ENCODE measurements around the gene SCAI. TPM values are rescaled to one million over a fixed set of nuclear protein-coding genes. Genes with fewer than 3 reads are reported as not detected.
A peak's percentile ranks its signal among the peaks of the same experiment; 100 is the strongest.

Gene SCAI
- total RNA-seq, 2 experiments from 2014 or later: 21.5 to 25.0 TPM

DNA sequence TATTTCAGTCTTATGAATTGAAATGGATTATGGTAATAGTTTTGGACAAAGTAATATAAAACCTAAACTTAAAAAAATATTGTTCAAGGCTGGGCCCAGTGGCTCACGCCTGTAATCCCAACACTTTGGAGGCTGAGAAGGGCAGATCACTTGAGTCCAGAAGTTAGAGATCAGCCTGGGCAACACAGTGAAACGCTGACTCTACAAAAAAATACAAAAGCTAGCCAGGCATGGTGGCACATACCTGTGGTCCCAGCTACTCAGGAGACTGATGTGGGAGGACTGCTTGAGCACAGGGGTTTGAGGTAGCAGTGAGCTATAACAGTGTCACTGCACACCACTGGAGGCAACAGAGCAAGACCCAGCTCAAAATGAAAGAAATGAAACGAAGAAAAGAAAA, 81.9 kb downstream of the SCAI start:
- no peak overlapping the region for H3K4me2 ChIP-seq (ENCODE audit: low read length)
- H2AFZ ChIP-seq (ENCODE audit: low read length): no peak overlapping the region
- BruUV-seq (replicated peaks): no TSS peak
- DNase-seq (ENCODE audit: low spot score): no peak
- ChIA-PET CTCF (ENCODE audit: unreplicated experiment) (no interaction called here), POLR2A (interaction anchor here (0.8 to 1.1 kb wide), 2 partner anchors 28 to 1069 kb away, joined by 3 read pairs; no protein-coding TSS in a partner anchor)
- no peak overlapping the region for H3K4me3 ChIP-seq (ENCODE audit: low read depth, low read length, poor library complexity, severe bottlenecking)
- H3K4me1 ChIP-seq (ENCODE audit: insufficient read depth, low read length, poor library complexity, severe bottlenecking): peaks cover 5% of the 10 kb centered on the region
- intact Hi-C loops (cut with micrococcal nuclease; ENCODE audit: unreplicated experiment): no loop called here
- no peaks in the 10 kb centered on the region for H4K20me1 ChIP-seq (ENCODE audit: insufficient read depth, low read length)
- H3K9me2 ChIP-seq (ENCODE audit: insufficient read depth, low read length): no peaks in the 10 kb centered on the region
- TF ChIP-seq, protein P1, sequence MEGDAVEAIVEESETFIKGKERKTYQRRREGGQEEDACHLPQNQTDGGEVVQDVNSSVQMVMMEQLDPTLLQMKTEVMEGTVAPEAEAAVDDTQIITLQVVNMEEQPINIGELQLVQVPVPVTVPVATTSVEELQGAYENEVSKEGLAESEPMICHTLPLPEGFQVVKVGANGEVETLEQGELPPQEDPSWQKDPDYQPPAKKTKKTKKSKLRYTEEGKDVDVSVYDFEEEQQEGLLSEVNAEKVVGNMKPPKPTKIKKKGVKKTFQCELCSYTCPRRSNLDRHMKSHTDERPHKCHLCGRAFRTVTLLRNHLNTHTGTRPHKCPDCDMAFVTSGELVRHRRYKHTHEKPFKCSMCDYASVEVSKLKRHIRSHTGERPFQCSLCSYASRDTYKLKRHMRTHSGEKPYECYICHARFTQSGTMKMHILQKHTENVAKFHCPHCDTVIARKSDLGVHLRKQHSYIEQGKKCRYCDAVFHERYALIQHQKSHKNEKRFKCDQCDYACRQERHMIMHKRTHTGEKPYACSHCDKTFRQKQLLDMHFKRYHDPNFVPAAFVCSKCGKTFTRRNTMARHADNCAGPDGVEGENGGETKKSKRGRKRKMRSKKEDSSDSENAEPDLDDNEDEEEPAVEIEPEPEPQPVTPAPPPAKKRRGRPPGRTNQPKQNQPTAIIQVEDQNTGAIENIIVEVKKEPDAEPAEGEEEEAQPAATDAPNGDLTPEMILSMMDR (conservative IDR thresholded peaks at IDR 0.05; ENCODE audit: low read length): no peak
- TF ChIP-seq EZH2phosphoT487 (IDR thresholded peaks at IDR 0.05; ENCODE audit: borderline replicate concordance, low read depth, low read length): no peak
- peaks cover 10% of the 10 kb centered on the region; the same call in 1 of the 2 replicates for H3K9me3 ChIP-seq (ENCODE audit: low read length)
- no peak overlapping the region for H3K27ac ChIP-seq (ENCODE audit: low read depth, low read length, poor library complexity, severe bottlenecking)
- H3K36me3 ChIP-seq (ENCODE audit: insufficient read depth, low read length): peaks cover 23% of the 10 kb centered on the region; the same call in 1 of the 2 replicates
- H3K79me2 ChIP-seq (ENCODE audit: insufficient read depth, low read depth, low read length): no peaks in the 10 kb centered on the region

DNA sequence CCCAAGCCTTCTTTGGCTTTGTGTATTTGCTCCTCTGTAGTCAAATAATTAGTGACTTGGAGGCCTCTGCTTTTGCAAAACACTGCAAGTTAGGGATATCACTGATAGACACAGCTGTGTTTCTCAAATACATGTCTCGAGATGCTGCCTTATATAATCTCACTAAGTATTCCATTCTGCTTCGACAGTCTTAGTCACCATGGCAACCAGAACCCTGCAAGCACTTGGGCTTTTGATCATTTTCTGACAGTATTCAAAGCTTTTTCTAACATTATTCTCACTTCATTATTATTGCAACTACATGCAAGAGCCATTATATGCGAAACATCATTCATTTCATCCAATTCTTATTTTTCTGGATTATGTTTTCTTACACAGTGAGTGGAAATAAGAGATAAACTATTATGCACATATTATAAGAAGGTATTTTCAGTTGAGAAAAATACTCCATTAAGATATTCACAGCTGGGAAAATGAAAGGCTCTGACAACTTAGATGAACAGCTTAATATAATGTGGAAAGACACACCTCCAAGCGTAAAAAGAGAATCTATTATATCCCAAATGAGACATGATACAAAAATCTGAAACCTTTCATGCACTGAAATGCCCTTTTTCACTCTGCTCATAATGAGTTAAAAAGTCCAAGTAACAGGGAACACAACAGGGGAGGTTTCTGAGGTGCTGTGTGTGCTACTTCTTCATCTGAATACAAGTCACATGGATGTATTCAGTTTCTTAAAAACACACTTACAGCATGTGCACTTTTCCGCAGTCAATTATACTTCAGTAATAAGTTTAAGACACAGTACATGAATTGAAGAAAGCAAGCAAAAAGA, 93.9 kb downstream of the SCAI start:
- H3K9me3 ChIP-seq (ENCODE audit: low read length): no peaks in the 10 kb centered on the region
- H3K4me1 ChIP-seq (ENCODE audit: insufficient read depth, low read length, poor library complexity, severe bottlenecking): peaks cover 4% of the 10 kb centered on the region
- no peak for TF ChIP-seq EZH2phosphoT487 (IDR thresholded peaks at IDR 0.05; ENCODE audit: borderline replicate concordance, low read depth, low read length)
- TF ChIP-seq, protein P1 (conservative IDR thresholded peaks at IDR 0.05; ENCODE audit: low read length): no peak
- no peak for DNase-seq (ENCODE audit: low spot score)
- no peaks in the 10 kb centered on the region for H4K20me1 ChIP-seq (ENCODE audit: insufficient read depth, low read length)
- H2AFZ ChIP-seq (ENCODE audit: low read length): no peak overlapping the region
- ChIA-PET POLR2A (interaction anchor here (0.6 kb wide), 1 partner anchor 21 kb away, joined by 5 read pairs; no protein-coding TSS in a partner anchor), CTCF (ENCODE audit: unreplicated experiment) (no interaction called here)
- peaks cover 34% of the 10 kb centered on the region for H3K36me3 ChIP-seq (ENCODE audit: insufficient read depth, low read length)
- no peaks in the 10 kb centered on the region for H3K9me2 ChIP-seq (ENCODE audit: insufficient read depth, low read length)
- BruUV-seq (replicated peaks): TSS peak; percentile 33
- intact Hi-C loops (cut with micrococcal nuclease; ENCODE audit: unreplicated experiment): no loop called here
- no peak overlapping the region for H3K4me2 ChIP-seq (ENCODE audit: low read length)
- no peak overlapping the region for H3K27ac ChIP-seq (ENCODE audit: low read depth, low read length, poor library complexity, severe bottlenecking)
- H3K79me2 ChIP-seq (ENCODE audit: insufficient read depth, low read depth, low read length): no peaks in the 10 kb centered on the region
- H3K4me3 ChIP-seq (ENCODE audit: low read depth, low read length, poor library complexity, severe bottlenecking): no peak overlapping the region

DNA sequence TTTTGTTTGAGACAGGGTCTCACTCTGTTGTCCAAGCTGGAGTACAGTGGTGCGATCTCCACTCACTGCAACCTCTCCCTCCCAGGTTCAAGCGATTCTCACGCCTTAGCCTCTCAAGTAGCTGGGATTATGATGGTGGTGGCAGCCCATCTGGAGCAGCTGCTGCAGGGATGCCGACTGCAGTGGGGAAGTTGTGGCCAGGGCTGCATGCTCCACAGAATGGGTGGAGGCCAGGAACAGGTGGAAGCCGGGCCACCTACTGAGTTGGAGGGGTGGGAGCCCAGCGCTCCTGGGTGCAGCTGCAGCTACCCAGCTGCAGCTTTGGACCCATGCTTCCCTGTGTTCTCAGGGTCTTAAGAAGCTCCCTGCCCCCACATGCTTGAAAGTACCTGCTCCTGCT, 99.7 kb downstream of the SCAI start:
- TF ChIP-seq EZH2phosphoT487 (IDR thresholded peaks at IDR 0.05; ENCODE audit: borderline replicate concordance, low read depth, low read length): no peak
- TF ChIP-seq, protein P1 (conservative IDR thresholded peaks at IDR 0.05; ENCODE audit: low read length): no peak
- no peak overlapping the region for H2AFZ ChIP-seq (ENCODE audit: low read length)
- H3K27ac ChIP-seq (ENCODE audit: low read depth, low read length, poor library complexity, severe bottlenecking): no peak overlapping the region
- H3K4me1 ChIP-seq (ENCODE audit: insufficient read depth, low read length, poor library complexity, severe bottlenecking): no peaks in the 10 kb centered on the region
- ChIA-PET CTCF (ENCODE audit: unreplicated experiment) (no interaction called here), POLR2A (interaction anchor here (0.6 kb wide), 1 partner anchor 34 kb away, joined by 4 read pairs; no protein-coding TSS in a partner anchor)
- no peaks in the 10 kb centered on the region for H4K20me1 ChIP-seq (ENCODE audit: insufficient read depth, low read length)
- no peaks in the 10 kb centered on the region for H3K9me2 ChIP-seq (ENCODE audit: insufficient read depth, low read length)
- intact Hi-C loops (cut with micrococcal nuclease; ENCODE audit: unreplicated experiment): no loop called here
- no peaks in the 10 kb centered on the region for H3K79me2 ChIP-seq (ENCODE audit: insufficient read depth, low read depth, low read length)
- no TSS peak for BruUV-seq (replicated peaks)
- H3K9me3 ChIP-seq (ENCODE audit: low read length): no peaks in the 10 kb centered on the region
- no peak overlapping the region for H3K4me3 ChIP-seq (ENCODE audit: low read depth, low read length, poor library complexity, severe bottlenecking)
- peaks cover 23% of the 10 kb centered on the region for H3K36me3 ChIP-seq (ENCODE audit: insufficient read depth, low read length)
- DNase-seq (ENCODE audit: low spot score): no peak
- H3K4me2 ChIP-seq (ENCODE audit: low read length): no peak overlapping the region

Data from OCI-LY7 (cell line).